Medulla oblongata (tissue), 1 donor: ENCODE measurements around the gene ROR1.

Experiments used
- DNase-seq: peaks from one replicate; pipeline ENCODE4 v3.0.0-alpha.2; 2015; ENCODE audit errors: extremely low spot score

The ROR1 gene

DNA sequence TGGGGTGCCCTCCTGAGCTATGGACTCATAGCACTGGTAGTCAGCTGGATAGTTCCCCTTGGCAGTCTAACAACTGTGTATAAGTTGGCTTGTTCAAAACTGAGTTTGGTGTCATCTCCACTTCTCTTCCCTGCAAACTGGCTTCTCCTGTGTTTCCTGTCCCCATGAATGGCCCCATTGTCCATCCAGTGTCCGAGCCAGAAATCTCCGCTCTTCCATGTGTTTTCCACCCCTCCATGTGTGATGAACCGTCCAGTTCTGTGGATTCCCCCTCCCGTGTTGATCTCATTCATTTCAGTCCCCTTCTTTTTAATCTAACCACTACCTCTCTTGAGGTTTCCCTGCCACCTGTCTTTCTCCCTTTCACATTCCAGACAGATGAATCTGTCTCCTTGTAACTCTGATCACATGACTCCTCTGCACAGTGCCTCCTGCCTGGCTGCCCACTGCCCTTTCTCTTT, 195.7 kb downstream of the ROR1 start:
- peak; percentile 4 for DNase-seq

DNA sequence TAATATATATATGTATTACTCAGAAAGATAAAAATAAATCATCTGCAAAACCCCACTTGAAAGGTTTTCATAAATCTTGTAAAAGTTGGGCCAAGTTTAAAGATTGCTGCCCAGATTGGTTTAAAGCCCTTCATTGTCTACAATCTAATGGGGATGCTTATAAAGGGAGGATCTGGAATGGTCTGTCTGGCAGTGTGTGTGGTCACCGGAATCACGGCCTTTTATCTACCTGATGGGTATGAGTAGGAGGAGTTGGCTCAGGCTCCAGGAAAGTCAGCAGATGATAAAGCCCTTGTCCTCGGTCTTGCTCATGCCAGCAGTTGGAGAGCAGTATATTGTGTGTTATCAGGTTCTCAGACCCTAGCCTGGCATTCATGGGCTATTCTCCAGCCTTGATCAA, 197.7 kb downstream of the ROR1 start:
- no peak for DNase-seq

DNA sequence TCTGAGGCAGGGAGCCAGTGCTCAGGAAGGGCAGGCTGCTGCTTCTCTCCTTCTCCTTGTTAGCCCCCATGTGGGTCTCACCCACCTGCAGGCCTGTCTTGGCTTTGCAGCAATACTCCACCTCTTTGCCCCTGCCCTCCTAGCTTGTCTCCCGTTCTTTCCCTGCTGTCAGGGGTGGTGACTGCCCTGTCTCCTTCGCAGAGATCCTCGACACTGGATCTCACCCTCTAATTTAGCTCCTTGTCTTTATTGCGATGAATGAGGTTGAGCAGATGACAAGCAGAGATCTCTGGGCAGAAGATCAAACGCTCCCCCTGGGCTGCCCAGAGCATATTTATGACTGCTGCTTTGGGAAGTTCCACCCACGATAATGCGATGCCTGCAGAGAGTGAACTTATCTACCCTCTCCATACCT, 199.2 kb downstream of the ROR1 start:
- DNase-seq = no peak

DNA sequence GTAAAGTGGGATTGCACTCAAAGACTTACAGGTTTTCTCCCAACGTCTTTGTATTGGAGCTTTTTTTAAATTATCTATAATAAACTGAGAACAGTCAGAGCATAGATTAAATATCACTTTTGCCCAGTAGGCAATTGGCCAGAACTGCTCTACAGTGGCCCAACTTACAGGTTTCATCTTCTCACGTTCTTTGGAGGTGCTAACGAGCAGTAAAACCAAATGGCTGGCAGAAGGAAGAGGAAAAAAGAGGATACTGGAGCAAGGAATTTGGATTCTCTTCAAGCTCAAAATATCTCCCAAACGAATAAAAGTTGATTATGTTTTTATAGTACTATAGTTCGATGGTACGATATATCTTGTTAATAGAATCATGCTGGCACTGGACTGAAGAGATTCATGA, 201.1 kb downstream of the ROR1 start:
- no peak for DNase-seq

DNA sequence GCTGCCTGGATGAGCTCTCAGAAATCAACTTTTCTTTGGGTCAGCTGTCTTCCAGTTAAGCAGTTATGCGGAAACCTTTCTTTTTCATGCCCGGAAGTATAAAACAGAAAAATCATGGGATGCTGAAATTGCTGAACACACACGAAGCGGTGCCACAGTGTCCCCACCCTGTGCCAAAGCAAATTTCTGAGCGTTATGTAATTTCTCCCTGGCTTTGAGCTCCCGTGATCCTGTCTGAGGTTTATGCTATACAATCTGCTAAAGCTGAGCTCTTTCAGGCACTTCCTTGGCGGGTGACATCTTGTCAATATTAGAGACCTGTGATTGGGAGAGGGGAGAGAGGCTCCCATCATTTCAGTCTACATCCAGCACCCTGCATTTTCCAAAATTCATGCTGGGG, 201.7 kb downstream of the ROR1 start:
- peak; percentile 2 for DNase-seq

GRCh38 chr1:63976006-63976405, 202.2 kb downstream of the ROR1 start:
- no peak for DNase-seq

DNA sequence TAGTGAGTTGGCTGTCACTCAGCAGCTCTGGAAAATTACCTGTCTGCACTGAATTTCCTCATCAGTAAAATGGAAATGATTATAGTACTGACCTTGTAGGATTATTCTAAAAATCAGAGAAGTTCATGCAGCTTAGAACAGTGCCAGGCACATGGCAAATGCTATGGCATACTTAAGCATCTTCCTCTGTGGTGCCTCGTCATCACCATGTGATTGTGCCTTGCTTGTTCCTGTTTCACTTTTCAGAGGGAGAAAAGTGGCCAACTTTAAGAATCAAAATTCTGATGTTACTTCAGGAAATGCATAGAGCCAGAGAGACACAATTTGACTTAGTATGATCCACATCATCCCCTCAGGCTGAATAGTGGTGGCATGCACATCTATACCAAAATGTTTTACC, 203.6 kb downstream of the ROR1 start:
- no peak for DNase-seq

DNA sequence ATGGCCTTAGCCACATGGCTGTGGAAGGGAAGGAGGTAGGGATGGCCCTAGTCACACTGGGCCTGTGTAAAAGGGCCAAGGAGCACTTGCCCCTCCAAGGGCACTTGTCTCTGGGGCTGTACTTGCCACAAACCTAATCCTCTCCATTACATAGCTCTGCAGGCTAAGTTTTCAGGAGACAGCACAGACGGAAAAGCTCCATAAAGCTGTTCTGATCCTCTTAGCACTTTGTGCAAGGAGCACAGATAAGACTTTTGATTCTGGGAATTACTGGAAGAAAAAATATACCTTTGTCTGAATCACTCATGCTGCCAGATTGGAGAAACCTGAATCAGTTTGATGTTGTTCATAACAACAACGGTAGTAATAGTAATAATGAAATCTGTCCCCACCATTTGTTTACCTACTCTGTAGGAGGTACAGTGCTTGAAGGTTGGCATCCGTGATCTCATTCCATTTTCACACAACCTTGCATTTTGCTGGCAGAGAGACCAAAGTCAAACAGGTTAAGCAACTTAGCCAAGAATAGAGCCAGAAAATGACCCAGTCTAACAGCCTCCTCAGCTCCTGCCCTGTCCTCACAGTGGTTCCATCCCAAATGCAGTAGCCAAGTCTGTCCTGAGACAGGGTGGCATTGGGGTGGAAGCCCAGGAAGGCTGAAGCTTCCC, 207.1 kb downstream of the ROR1 start:
- DNase-seq = no peak

- DNase-seq = no peak
Measured at GRCh38 chr1:63981408-63981773, 207.6 kb downstream of the ROR1 start.

DNA sequence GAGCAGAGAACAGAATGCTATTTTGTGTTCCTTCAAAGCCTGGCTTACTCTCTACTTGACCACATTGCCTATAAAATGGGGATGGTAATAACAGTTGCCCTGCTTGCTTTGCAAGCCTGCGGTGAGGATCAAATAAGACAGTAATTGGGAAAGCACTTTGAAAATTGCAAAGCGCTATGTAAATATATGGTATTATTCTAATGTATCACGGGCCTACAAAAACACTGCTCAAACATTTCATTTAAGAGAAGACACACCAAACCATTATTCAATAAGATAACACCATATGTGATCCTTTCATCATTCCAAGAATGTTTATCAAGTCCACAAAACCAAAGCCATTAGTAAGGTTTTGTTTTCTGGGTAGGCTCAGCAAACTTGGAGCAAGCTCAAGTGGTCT, 208.4 kb downstream of the ROR1 start:
- DNase-seq = no peak

DNA sequence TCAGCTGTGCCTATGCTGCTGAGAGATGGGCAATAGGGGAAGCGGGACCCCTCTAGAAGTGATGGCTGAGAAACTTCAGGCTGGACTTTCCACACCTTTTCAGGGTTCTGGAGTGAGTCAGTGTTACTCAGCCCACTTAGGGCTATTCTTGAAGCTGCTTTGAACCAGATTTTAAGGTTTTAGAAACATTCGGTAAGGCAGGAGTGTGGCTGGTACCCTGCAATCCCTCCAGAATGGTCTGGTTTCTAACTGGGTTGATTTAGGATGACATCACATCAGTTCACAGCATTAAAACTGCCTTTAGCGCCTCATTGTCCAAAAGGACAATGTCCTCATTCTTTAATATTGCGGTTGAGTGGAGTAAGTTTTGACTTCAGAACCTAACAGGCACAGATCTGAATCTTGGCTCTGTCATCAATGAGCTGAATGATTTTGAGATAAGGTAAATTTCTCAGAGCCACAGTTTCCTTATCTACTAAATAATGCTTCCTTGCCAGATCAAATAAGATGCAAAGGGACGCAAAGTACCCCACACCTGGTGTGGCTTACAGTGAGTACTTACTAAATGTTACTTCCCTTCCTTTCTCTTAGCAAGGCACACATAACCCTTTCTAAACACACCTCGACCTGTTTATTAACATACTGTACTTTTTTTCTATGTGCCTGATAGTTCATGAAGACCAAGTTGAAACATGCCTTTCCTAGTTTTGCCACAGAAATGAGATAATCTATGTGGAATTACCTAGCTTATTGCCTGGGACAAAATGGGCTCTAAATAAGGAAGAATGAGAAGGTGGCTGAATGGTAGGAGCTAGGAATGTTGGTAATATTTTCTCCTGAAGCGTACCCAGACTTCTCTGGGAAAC, 209.8 kb downstream of the ROR1 start:
- DNase-seq = no peak

DNA sequence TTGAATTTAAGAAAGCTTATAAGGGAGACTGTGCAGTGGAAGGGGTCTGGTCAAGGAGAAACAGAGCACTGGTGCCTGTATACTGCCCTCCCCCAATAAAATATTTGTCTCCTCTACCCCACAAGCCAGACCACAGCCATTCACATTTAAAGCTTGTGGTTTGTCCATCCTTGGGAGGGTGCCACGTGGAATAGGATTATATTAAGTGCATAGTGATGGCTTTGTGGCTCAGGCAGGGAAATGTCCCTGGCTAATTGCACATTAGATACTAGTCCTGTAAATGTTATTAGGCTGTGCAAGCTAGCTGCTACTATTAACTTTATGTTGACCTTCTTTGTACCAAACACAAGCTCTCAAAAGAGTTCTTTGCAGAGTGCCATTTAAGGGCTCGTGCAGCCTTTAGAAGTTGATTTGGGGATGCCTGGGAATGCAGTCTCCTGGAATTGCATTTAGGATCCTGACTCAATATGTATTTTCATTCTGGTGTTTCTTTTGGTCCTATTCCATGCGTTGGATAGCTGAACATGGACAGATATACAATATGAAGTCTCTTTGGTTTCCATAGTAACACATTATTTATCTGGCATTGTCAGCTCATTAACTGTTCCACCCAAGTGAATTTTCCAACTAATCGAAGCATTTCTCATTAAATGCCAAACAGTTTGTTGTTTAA, 210.6 kb downstream of the ROR1 start:
- DNase-seq = no peak

- DNase-seq = no peak
Measured at GRCh38 chr1:63984930-63985290, 211.1 kb downstream of the ROR1 start.

GRCh38 chr1:63987014-63987627, 213.3 kb downstream of the ROR1 start:
- DNase-seq = no peak

- DNase-seq = no peak
Measured at GRCh38 chr1:63987628-63988024, 213.8 kb downstream of the ROR1 start.

DNA sequence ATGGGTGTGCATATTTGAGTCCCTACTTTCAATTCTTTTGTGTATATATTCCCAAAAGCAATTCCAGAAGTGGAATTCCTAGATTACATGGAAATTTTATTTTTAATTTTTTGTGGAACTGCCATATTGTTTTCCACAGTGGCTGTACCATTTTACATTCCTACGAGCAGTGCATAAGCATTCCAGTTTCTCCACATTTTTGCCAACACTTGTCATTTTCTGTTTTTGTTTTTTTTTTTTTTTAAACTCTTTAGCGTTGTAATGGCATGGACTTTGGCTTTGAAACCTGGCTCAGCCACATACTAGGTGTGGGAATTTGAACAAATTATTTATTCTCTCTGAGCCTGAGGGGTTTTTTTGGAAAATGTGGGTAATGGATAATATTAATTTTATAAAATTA, 215.1 kb downstream of the ROR1 start:
- DNase-seq = no peak

DNA sequence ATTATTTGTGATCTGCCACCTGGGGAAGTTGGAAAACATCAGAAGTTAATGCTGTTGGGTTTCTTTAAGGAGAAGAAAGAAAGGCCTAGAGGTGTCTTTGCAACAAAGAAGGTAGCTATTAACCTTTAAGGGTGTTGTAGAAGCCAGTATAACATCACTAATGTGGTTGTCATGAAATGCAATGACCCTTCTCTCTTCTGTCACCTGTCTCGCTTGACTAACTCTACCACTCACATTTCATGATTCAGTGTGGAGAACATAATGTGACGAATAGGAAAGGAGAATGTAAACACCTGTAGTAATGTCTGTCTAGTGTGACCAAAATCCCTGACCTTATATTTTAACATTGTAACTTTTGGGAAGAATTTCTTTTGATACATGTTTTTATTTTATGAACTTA, 217.9 kb downstream of the ROR1 start:
- DNase-seq = no peak

DNA sequence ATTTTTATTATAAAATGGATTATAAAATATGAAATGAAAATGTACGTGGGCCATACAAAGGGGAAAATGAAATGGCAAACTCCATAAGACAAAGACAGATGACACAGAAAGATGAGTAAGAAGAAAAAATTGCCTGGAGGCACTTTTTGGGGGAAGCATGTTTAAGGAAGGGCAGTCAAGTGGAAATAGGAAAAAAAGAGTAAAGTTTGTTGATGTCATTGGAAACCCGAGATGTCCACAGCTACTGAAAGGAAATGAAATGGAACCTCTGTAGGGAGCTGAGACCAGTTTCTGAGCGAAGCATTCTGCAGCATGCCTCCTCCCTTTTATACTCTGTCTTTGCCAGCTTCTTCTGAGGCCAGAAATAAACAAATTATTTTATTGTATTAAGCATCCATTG, 226.2 kb downstream of the ROR1 start:
- DNase-seq = no peak

DNA sequence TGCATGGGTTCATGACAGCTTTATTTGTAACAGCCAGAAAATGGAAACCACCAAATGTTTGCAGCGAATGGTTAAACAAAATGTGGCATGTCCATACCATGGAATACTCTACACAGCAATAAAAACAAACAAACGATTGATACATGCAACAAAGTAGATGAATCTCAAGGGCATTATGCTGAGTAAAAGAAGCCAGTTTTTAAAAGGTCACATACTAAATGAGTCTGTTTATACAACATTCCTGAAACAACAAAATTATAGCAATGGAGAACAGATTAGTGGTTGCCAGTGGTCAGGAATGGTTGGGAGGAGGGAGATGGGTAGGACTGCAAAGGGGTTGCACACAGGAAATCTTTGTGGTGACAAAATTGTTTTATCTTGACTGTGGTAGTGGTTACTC, 227.2 kb downstream of the ROR1 start:
- no peak for DNase-seq

- DNase-seq = no peak
Measured at GRCh38 chr1:64004451-64005025, 230.7 kb downstream of the ROR1 start.

DNA sequence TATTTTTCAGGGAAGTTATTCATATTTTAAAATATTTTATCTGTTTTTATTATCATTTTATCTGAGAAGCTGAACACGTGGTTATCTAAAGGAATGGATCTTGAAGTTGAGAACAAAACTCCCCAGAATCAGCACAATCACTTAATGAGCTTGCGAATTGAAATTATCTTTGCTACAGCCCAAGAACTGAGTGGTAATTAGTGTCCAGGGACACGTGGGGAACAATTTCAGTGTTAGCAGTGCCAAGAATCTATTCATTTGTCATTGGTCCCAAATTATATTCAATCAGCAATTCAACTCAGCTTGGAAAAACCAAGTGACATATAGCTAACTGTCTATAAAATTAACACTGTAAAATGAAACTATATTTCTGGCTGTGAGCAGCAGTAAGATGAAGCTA, 232.0 kb downstream of the ROR1 start:
- DNase-seq = no peak
